Epithelial cell of esophagus (primary cell): Measurements from ENCODE around the gene SNUPN.
A peak's percentile ranks its signal among the peaks of the same experiment; 100 is the strongest.
"Not testable (repeated sequence)": the region's sequence is repeated elsewhere in the genome, so short reads cannot be mapped to it uniquely, and the experiment has no call there.

ENCODE experiments used
- DNase-seq: peaks from one replicate; pipeline ENCODE4 v3.0.0; 2010; ENCODE audit warnings: low read depth
- H3K4me3 ChIP-seq: 2 replicates; pipeline ENCODE4 v1.5.1; 2011; ENCODE audit warnings: mild to moderate bottlenecking, low read length, control low read depth
- TF ChIP-seq, protein P1 (sequence below): IDR thresholded peaks from 2 replicates; pipeline ENCODE4 v1.5.1; 2011; ENCODE audit warnings: low read depth, mild to moderate bottlenecking, low read length, control low read depth, inconsistent platforms; ENCODE audit not compliant: insufficient read depth; ENCODE audit errors: missing control alignments

Gene SNUPN

DNA sequence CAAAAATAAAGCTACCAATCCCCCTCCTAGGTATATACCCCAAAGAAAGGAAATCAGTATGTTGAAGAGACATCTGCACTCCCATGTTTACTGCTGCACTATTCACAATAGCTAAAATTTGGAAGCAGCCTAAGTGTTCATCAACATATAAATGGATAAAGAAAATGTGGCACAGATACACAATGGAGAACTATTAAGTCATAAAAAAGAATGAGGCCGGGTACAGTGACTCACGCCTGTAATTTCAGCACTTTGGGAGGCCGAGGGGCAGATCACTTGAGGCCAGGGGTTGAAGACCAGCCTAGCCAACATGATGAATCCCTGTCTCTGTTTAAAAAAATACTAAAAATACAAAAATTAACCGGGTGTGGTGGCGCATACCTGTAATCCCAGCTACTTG is 36.5 kb downstream of the SNUPN start:
- DNase-seq, result no peak
- no peak overlapping the region for H3K4me3 ChIP-seq
- TF ChIP-seq, protein P1, sequence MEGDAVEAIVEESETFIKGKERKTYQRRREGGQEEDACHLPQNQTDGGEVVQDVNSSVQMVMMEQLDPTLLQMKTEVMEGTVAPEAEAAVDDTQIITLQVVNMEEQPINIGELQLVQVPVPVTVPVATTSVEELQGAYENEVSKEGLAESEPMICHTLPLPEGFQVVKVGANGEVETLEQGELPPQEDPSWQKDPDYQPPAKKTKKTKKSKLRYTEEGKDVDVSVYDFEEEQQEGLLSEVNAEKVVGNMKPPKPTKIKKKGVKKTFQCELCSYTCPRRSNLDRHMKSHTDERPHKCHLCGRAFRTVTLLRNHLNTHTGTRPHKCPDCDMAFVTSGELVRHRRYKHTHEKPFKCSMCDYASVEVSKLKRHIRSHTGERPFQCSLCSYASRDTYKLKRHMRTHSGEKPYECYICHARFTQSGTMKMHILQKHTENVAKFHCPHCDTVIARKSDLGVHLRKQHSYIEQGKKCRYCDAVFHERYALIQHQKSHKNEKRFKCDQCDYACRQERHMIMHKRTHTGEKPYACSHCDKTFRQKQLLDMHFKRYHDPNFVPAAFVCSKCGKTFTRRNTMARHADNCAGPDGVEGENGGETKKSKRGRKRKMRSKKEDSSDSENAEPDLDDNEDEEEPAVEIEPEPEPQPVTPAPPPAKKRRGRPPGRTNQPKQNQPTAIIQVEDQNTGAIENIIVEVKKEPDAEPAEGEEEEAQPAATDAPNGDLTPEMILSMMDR, result no peak

DNA sequence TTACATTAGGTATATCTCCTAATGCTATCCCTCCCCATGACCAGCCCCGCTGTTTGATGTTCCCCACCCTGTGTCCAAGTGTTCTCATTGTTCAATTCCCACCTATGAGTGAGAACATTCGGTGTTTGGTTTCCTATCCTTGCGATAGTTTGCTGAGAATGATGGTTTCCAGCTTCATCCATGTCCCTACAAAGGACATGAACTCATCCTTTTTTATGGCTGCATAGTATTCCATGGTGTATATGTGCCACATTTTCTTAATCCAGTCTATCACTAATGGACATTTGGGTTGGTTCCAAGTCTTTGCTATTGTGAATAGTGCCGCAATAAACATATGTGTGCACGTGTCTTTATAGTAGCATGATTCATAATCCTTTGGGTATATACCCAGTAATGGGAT is 39.1 kb downstream of the SNUPN start:
- DNase-seq, H3K4me3 ChIP-seq: not testable (repeated sequence)

DNA sequence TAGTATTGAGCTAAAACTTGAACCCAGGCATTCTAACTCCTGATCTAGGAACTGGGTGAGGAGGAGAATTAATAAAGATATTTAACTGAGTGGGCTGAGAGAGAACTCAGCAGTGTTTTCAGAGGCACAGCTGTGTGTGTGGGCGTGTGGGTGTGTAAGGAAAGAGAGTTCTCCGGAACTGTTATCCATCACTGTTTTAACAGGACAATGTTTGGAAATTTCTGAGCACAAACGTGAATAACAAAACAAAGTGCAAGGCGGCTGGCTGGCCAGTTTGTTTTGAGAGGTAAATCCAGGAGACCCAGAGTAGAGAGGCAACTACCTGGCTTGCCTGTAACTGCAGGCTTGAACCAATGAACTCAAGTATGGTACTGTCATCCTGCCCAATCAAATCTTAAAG is 41.4 kb downstream of the SNUPN start:
- TF ChIP-seq, protein P1, result no peak
- no peak overlapping the region for H3K4me3 ChIP-seq

DNA sequence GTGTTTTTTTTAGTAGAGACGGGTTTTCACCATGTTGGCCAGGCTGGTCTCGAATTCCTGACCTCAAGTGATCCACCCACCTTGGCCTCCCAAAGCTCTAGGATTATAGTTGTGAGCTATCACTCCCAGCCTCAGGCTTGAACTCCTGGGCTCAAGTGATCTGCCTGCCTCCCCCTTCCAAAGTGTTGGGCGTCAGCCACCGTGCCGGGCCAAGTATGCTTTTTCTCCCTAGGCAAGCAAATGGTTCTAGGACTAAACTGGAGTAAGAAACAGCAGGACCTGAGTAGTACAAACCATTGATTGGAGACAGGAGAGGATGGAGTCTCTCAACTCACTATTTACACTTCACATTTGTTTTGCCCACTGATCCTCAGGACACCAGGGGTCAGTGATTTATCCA is 41.8 kb downstream of the SNUPN start:
- TF ChIP-seq, protein P1, result no peak
- no peak overlapping the region for H3K4me3 ChIP-seq
- no peak for DNase-seq

More for the DNA sequence above, 41.4 kb downstream of the SNUPN start:
- DNase-seq, result no peak

DNA sequence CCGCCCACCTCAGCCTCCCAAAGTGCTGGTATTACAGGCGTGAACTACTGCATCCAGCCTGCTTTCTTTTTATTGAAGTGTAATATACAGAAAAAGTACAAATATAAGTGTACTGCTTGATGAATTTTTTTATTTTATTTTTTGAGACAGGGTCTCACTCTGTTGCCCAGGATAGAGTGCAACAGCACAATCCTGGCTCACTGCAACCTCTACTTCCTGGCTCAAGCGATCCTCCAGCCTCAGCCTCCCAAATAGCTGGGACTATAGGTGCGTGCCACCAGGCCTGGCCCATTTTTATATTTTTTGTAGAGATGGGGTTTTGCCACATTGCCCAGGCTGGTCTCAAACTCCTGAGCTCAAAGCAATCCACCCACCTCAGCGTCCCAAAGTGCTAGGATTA is 42.6 kb downstream of the SNUPN start:
- not testable (repeated sequence) for DNase-seq, H3K4me3 ChIP-seq

DNA sequence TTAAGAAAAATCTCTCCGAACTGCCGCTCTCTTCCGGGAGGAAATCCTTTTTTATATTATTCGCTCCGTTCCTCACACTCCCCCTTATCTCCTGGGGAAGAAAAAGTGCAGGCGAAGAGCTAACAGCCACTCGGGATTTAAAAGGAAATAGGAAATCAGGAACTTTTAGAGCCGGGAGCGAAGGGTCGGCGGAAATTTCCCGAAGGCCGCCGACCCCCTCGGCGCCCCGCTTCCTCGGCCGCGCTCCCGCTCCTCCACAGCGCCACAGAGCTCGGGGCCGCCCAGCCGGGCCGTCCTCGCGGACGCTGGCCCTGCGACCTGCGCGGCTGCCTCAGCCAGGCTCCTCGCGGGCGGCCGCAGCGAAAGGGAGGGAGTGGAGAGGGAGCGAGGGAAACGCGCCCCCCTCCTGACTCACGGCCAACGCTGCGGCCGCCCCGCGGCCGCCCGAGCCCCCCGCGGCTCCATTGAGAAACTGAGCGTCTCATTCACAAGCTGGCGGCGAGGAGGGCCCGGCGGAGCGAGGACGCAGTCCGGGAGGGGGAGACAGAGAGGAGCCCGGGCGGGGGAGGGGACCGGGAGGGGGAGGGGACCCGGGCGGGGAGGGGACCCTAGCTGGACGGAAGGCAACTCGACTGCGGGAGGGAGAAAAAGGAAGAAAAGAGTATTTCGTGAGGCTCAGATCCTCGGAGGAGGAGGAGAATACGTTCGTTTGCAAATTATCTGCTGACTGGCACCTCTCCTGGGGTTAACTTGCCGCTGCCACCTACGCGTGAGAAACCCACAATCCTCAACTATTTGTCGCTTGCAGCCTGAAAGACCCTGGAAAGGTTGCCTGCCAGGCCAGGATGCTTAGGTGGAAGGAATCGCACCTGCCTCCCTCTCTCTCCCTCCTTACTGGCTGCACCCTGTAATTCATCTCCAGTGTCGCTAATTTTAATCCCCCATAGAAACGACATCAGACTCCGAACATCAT is 46.3 kb downstream of the SNUPN start, which contains the start of gene PTPN9:
PTPN9 (minus strand) TSS at position 368 of the 973 bp plus-strand sequence. CDS start 539 bp downstream, outside the sequence.
- H3K4me3 ChIP-seq, result peak within 1 kb of the TSS; percentile 80
- peak; percentile 62 for DNase-seq
- TF ChIP-seq, protein P1, result peak; percentile 43

DNA sequence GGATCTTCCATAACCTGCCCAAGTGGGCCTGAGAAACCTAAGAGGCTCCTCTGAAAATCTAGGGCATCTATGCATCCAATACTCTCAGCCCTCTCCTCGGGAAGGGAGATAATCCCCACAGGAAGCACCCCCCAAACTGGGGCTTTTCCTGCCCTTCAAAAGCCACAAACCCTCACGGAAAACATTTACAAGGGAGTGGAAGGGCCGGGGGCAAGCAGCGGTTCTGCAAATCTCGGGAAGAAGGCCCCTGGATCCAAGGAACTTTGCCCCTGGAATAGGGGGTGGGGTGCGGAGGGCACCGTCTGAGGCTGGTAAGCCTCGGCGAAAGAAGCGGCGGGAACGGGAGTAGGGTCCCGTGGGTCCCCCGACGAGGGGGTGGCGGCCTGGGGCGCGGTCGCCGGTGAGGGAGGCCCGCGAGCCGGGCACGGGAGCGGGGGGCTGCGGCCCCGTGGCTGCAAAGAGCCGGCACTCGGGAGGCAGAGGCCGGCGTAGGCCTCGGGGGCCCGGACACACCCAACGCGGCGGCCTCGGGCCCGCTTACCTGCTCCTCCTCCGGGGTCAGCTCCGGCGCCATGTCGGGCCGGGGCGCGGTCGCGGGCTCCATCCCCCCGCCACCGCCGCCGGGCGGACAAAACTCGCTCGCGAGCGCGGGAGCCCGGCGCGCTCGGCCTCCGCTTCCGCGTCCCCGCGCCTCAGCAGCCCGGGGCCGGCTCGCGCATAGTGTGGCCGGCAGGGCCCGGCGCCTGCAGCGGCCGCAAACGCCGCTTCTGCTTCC is 47.2 kb downstream of the SNUPN start:
- TF ChIP-seq, protein P1, result no peak
- peak; percentile 29 for DNase-seq
- peak overlapping the region; percentile 80 for H3K4me3 ChIP-seq
